NT2/D1 (cell line): ENCODE results near the gene LPAR1.

Source experiments
- DNase-seq: peaks from one replicate; pipeline ENCODE4 v3.0.0-alpha.2; 2011; ENCODE audit warnings: low read depth, low spot score
- H3K27me3 ChIP-seq: 2 replicates; pipeline ENCODE4 v1.6.0; 2011; ENCODE audit warnings: mild to moderate bottlenecking; ENCODE audit not compliant: insufficient read length, insufficient read depth
- H3K36me3 ChIP-seq: 2 replicates; pipeline ENCODE4 v1.6.1; 2011; ENCODE audit warnings: mild to moderate bottlenecking, low read length, mixed read lengths; ENCODE audit not compliant: insufficient read depth, insufficient read length
- H3K4me1 ChIP-seq: 2 replicates; pipeline ENCODE4 v1.5.1; 2011; ENCODE audit not compliant: insufficient read depth, insufficient read length
- H3K4me3 ChIP-seq: 2 replicates; pipeline ENCODE4 v1.5.1; 2011; ENCODE audit warnings: low read depth; ENCODE audit not compliant: insufficient read length
- H3K9ac ChIP-seq: 2 replicates; pipeline ENCODE4 v1.6.0; 2011; ENCODE audit warnings: low read depth; ENCODE audit not compliant: insufficient read length
- H3K9me3 ChIP-seq: 2 replicates; pipeline ENCODE4 v1.5.1; 2011; ENCODE audit warnings: mild to moderate bottlenecking, low read length; ENCODE audit not compliant: insufficient read depth
- SUZ12 ChIP-seq: IDR thresholded peaks from 2 replicates; pipeline ENCODE4 v1.6.1; 2011; ENCODE audit not compliant: insufficient read length, insufficient read depth; ENCODE audit errors: extremely low read depth
- YY1 ChIP-seq: IDR thresholded peaks from 2 replicates; pipeline ENCODE4 v1.6.1; 2011; ENCODE audit not compliant: insufficient read length, insufficient read depth
- ZNF274 ChIP-seq: IDR thresholded peaks from 2 replicates; pipeline ENCODE4 v1.6.1; 2011; ENCODE audit warnings: mild to moderate bottlenecking, low read depth, low read length

LPAR1 gene

GRCh38 chr9:111038331-111039230 lies at the start of gene LPAR1:
Gene LPAR1 (minus strand): TSS chr9:111038470. CDS start chr9:110972117, 66,353 bp downstream.
- peak within 1 kb of the TSS; percentile 72 for H3K4me3 ChIP-seq
- H3K36me3 ChIP-seq, result no peaks in the 10 kb centered on the region
- no peak for DNase-seq
- TF ChIP-seq SUZ12 (no peak), ZNF274 (no peak), YY1 (no peak)
- H3K9me3 ChIP-seq, result no peaks in the 10 kb centered on the region
- H3K9ac ChIP-seq, result peak within 1 kb of the TSS; percentile 89
- peaks cover 30% of the 10 kb centered on the region for H3K27me3 ChIP-seq
- peaks cover 5% of the 10 kb centered on the region for H3K4me1 ChIP-seq

- TF ChIP-seq SUZ12 (no peak), ZNF274 (no peak)
- H3K36me3 ChIP-seq, result no peaks in the 10 kb centered on the region
- no peak overlapping the region for H3K4me3 ChIP-seq
- DNase-seq, result no peak
- H3K9me3 ChIP-seq, result no peaks in the 10 kb centered on the region
- H3K4me1 ChIP-seq, result no peaks in the 10 kb centered on the region
- no peak overlapping the region for H3K9ac ChIP-seq
- no peaks in the 10 kb centered on the region for H3K27me3 ChIP-seq
Measured at GRCh38 chr9:111078391-111079038, 40.2 kb upstream of the LPAR1 start.

GRCh38 chr9:111076519-111076918 lies 38.2 kb upstream of the LPAR1 start:
- TF ChIP-seq SUZ12, result no peak
- no peak for TF ChIP-seq ZNF274
- no peak for TF ChIP-seq YY1
- Histone ChIP-seq H3K4me3 (no peak overlapping the region), H3K9ac (no peak overlapping the region), H3K27me3 (no peaks in the 10 kb centered on the region), H3K9me3 (no peaks in the 10 kb centered on the region), H3K36me3 (no peaks in the 10 kb centered on the region), H3K4me1 (no peaks in the 10 kb centered on the region)
- DNase-seq, result no peak

- no peaks in the 10 kb centered on the region for H3K9me3 ChIP-seq
- no peak overlapping the region for H3K4me3 ChIP-seq
- no peaks in the 10 kb centered on the region for H3K36me3 ChIP-seq
- H3K4me1 ChIP-seq, result no peaks in the 10 kb centered on the region
- H3K9ac ChIP-seq, result no peak overlapping the region
- no peaks in the 10 kb centered on the region for H3K27me3 ChIP-seq
- TF ChIP-seq ZNF274 (no peak), SUZ12 (no peak), YY1 (no peak)
- DNase-seq, result no peak
Measured at GRCh38 chr9:111076042-111076441, 37.8 kb upstream of the LPAR1 start.

- Histone ChIP-seq H3K4me3 (no peak overlapping the region), H3K36me3 (no peaks in the 10 kb centered on the region), H3K9ac (no peak overlapping the region), H3K27me3 (no peaks in the 10 kb centered on the region), H3K9me3 (no peaks in the 10 kb centered on the region), H3K4me1 (no peaks in the 10 kb centered on the region)
- no peak for TF ChIP-seq YY1
- no peak for TF ChIP-seq ZNF274
- no peak for TF ChIP-seq SUZ12
- no peak for DNase-seq
Measured at GRCh38 chr9:111074395-111074794, 36.1 kb upstream of the LPAR1 start.

- Histone ChIP-seq H3K9me3 (no peaks in the 10 kb centered on the region), H3K36me3 (no peaks in the 10 kb centered on the region), H3K4me1 (no peaks in the 10 kb centered on the region), H3K27me3 (no peaks in the 10 kb centered on the region), H3K4me3 (no peak overlapping the region), H3K9ac (no peak overlapping the region)
- no peak for TF ChIP-seq ZNF274
- TF ChIP-seq SUZ12, result no peak
- no peak for TF ChIP-seq YY1
- DNase-seq, result no peak
Measured at GRCh38 chr9:111069183-111069582, 30.9 kb upstream of the LPAR1 start.

GRCh38 chr9:111068771-111069170 lies 30.5 kb upstream of the LPAR1 start:
- no peaks in the 10 kb centered on the region for H3K4me1 ChIP-seq
- H3K9ac ChIP-seq, result no peak overlapping the region
- no peak overlapping the region for H3K4me3 ChIP-seq
- H3K36me3 ChIP-seq, result no peaks in the 10 kb centered on the region
- no peaks in the 10 kb centered on the region for H3K27me3 ChIP-seq
- DNase-seq, result no peak
- TF ChIP-seq YY1 (no peak), ZNF274 (no peak), SUZ12 (no peak)
- no peaks in the 10 kb centered on the region for H3K9me3 ChIP-seq
